DMS114 treated with DMSO at 0.1 percent for 48 hours (cell line): ENCODE measurements around the gene POT1.

Experiments used
- DNase-seq: peaks from one replicate; lab custom pipeline; 2025; ENCODE audit not compliant: unreplicated experiment; lab: John Stamatoyannopoulos, UW

The POT1 gene

DNA sequence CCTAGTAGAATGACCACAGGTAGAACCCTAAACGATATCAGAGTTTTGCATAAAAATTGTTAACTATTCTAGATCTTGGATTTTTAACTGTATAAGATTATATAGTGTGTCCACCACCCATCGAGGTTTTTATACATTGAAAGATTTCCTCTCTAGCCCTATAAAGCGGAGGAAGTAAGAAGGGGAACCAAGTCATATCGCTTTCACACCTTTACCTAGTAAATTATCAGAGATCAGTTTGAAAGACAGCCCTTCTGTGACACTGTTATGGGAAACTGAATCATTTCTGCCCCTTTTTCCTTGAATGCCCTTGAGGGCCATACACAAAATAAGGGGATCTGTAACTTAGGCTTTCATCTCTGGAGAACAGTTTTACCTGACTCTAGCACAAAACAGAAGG lies 155.7 kb downstream of the POT1 start:
- DNase-seq, result no peak

DNA sequence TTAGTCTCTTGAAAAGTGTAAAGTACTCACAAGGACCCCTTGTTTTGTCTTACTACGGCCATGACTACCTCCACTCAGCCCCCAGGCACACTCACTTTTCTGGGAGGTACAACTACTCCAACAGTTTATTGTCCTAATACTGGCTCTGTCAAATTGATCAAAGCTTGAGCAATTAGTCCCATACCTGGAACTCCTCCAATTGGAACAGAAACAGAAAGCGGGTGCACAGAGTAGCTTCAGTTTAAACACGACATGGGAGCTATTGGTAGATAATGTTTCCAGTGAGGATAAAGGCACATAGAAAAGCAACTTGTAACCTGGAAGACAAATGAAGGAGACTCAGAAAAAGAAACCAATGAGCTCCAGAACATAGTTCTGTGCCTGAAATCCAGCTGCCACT lies 156.3 kb downstream of the POT1 start:
- no peak for DNase-seq
